ENCODE data around the gene COA1. TPM values are rescaled to one million over a fixed set of nuclear protein-coding genes. Genes with fewer than 3 reads are reported as not detected.

The COA1 gene
- polyA plus RNA-seq, 1 donor from 2014 or later: 157 TPM

GRCh38 chr7:43753843-43754242 is 24.5 kb upstream of the COA1 start:
- Histone ChIP-seq H3K27me3 (ENCODE audit: insufficient read depth, low read depth, low read length) (no peaks in the 10 kb centered on the region), H3K9me3 (ENCODE audit: low read length) (no peaks in the 10 kb centered on the region), H2AFZ (ENCODE audit: low read depth, low read length) (no peak overlapping the region), H4K20me1 (ENCODE audit: insufficient read depth) (no peaks in the 10 kb centered on the region), H3F3A (ENCODE audit: insufficient read depth, low read length, poor library complexity, severe bottlenecking) (no peaks in the 10 kb centered on the region), H3K79me2 (replicated peaks; ENCODE audit: insufficient read depth, low read length) (no peaks in the 10 kb centered on the region), H3K4me2 (ENCODE audit: low read length) (no peak overlapping the region), H3K27ac (ENCODE audit: low read length) (no peak overlapping the region), H3K4me3 (ENCODE audit: low read length) (no peak overlapping the region), H3K36me3 (ENCODE audit: insufficient read depth, low read length) (no peaks in the 10 kb centered on the region), H3K9me2 (ENCODE audit: insufficient read depth, low read length) (no peaks in the 10 kb centered on the region), H3K9ac (ENCODE audit: low read length) (no peak overlapping the region)
- TF ChIP-seq RAD21 (conservative IDR thresholded peaks at IDR 0.05) (no peak), EZH2 (IDR thresholded peaks at IDR 0.05; ENCODE audit: borderline replicate concordance, insufficient read depth, low read length, poor library complexity, severe bottlenecking) (no peak), TAF1 (IDR thresholded peaks at IDR 0.05; ENCODE audit: low read depth) (no peak), MXI1 (conservative IDR thresholded peaks at IDR 0.05; ENCODE audit: poor library complexity, severe bottlenecking) (no peak), CTCF (IDR thresholded peaks at IDR 0.05; ENCODE audit: poor library complexity, severe bottlenecking) (no peak), EP300 (conservative IDR thresholded peaks at IDR 0.05; ENCODE audit: poor library complexity, severe bottlenecking) (no peak), POLR2AphosphoS5 (IDR thresholded peaks at IDR 0.05) (no peak), SMC3 (conservative IDR thresholded peaks at IDR 0.05; ENCODE audit: poor library complexity) (no peak)
- TF ChIP-seq, protein P1, sequence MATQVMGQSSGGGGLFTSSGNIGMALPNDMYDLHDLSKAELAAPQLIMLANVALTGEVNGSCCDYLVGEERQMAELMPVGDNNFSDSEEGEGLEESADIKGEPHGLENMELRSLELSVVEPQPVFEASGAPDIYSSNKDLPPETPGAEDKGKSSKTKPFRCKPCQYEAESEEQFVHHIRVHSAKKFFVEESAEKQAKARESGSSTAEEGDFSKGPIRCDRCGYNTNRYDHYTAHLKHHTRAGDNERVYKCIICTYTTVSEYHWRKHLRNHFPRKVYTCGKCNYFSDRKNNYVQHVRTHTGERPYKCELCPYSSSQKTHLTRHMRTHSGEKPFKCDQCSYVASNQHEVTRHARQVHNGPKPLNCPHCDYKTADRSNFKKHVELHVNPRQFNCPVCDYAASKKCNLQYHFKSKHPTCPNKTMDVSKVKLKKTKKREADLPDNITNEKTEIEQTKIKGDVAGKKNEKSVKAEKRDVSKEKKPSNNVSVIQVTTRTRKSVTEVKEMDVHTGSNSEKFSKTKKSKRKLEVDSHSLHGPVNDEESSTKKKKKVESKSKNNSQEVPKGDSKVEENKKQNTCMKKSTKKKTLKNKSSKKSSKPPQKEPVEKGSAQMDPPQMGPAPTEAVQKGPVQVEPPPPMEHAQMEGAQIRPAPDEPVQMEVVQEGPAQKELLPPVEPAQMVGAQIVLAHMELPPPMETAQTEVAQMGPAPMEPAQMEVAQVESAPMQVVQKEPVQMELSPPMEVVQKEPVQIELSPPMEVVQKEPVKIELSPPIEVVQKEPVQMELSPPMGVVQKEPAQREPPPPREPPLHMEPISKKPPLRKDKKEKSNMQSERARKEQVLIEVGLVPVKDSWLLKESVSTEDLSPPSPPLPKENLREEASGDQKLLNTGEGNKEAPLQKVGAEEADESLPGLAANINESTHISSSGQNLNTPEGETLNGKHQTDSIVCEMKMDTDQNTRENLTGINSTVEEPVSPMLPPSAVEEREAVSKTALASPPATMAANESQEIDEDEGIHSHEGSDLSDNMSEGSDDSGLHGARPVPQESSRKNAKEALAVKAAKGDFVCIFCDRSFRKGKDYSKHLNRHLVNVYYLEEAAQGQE (IDR thresholded peaks at IDR 0.05; ENCODE audit: borderline replicate concordance): no peak

- H3K27me3 ChIP-seq (ENCODE audit: insufficient read depth, low read depth, low read length): no peaks in the 10 kb centered on the region
- TF ChIP-seq EP300 (conservative IDR thresholded peaks at IDR 0.05; ENCODE audit: poor library complexity, severe bottlenecking): no peak
- no peak for TF ChIP-seq SMC3 (conservative IDR thresholded peaks at IDR 0.05; ENCODE audit: poor library complexity)
- TF ChIP-seq, protein P1 (IDR thresholded peaks at IDR 0.05; ENCODE audit: borderline replicate concordance): no peak
- no peak for TF ChIP-seq TAF1 (IDR thresholded peaks at IDR 0.05; ENCODE audit: low read depth)
- no peak for TF ChIP-seq RAD21 (conservative IDR thresholded peaks at IDR 0.05)
- no peak for TF ChIP-seq CTCF (IDR thresholded peaks at IDR 0.05; ENCODE audit: poor library complexity, severe bottlenecking)
- TF ChIP-seq EZH2 (IDR thresholded peaks at IDR 0.05; ENCODE audit: borderline replicate concordance, insufficient read depth, low read length, poor library complexity, severe bottlenecking): no peak
- H3K4me2 ChIP-seq (ENCODE audit: low read length): no peak overlapping the region
- no peaks in the 10 kb centered on the region for H3K36me3 ChIP-seq (ENCODE audit: insufficient read depth, low read length)
- no peak overlapping the region for H3K27ac ChIP-seq (ENCODE audit: low read length)
- H4K20me1 ChIP-seq (ENCODE audit: insufficient read depth): no peaks in the 10 kb centered on the region
- H3K9me3 ChIP-seq (ENCODE audit: low read length): no peaks in the 10 kb centered on the region
- H3F3A ChIP-seq (ENCODE audit: insufficient read depth, low read length, poor library complexity, severe bottlenecking): no peaks in the 10 kb centered on the region
- H3K9me2 ChIP-seq (ENCODE audit: insufficient read depth, low read length): no peaks in the 10 kb centered on the region
- no peak overlapping the region for H2AFZ ChIP-seq (ENCODE audit: low read depth, low read length)
- H3K79me2 ChIP-seq (replicated peaks; ENCODE audit: insufficient read depth, low read length): no peaks in the 10 kb centered on the region
- H3K4me3 ChIP-seq (ENCODE audit: low read length): no peak overlapping the region
- H3K9ac ChIP-seq (ENCODE audit: low read length): no peak overlapping the region
Observed at GRCh38 chr7:43753271-43753810, 24.0 kb upstream of the COA1 start.

Data from neural cell (in vitro differentiated cells).